Vagina (tissue), 2 donors: Measurements from ENCODE around the gene SLC25A1. TPM values are rescaled to one million over a fixed set of nuclear protein-coding genes. Genes with fewer than 3 reads are reported as not detected.

Experiments
- DNase-seq, 2 donors: peaks; one replicate each; pipeline ENCODE4 v3.0.0-alpha.2; 2017; ENCODE audit errors: extremely low spot score in 2 of 2
- H3K27ac ChIP-seq: fragments of 200-600 bp; sonication (generic); one replicate; pipeline ENCODE4 v1.5.1; 2019
- H3K27me3 ChIP-seq: fragments of 200-600 bp; sonication (generic); one replicate; pipeline ENCODE4 v1.5.1; 2019
- H3K36me3 ChIP-seq, 2 donors: fragments of 200-600 bp; sonication (generic); one replicate each; pipeline ENCODE4 v1.5.1; 2017 to 2019
- H3K4me1 ChIP-seq: fragments of 200-600 bp; sonication (generic); one replicate; pipeline ENCODE4 v1.5.1; 2019
- H3K4me3 ChIP-seq, 2 donors: fragments of 200-600 bp; sonication (generic); 1 replicate in 1 of 2; 2 replicates in 1 of 2; pipeline ENCODE4 v1.5.1; 2016 to 2019
- H3K9me3 ChIP-seq: fragments of 200-600 bp; sonication (generic); one replicate; pipeline ENCODE4 v1.5.1; 2019
- POLR2A ChIP-seq, 2 donors: fragments of 450-650 bp; IDR thresholded peaks; one replicate each; pipeline ENCODE4 v1.6.1; 2017; ENCODE audit warnings: antibody characterized with exemption in 2 of 2, mild to moderate bottlenecking in 2 of 2, moderate library complexity in 2 of 2
- POLR2AphosphoS5 ChIP-seq, 2 donors: sonication (generic); formaldehyde crosslinking; IDR thresholded peaks; one replicate each; pipeline ENCODE4 v1.9.0; 2017; ENCODE audit warnings: antibody characterized with exemption in 2 of 2, mild to moderate bottlenecking in 2 of 2, low read depth in 1 of 2; ENCODE audit not compliant: insufficient read depth in 1 of 2
- intact Hi-C: fragments of 100-400 bp; cut with DNase I; formaldehyde crosslinking; loops from one replicate; pipeline ENCODE4 v1.15.1; 2023
- total RNA-seq: library from RNA; depleted of rRNA; stranded (reverse); fragments of >200 nt; gene quantifications from one replicate; pipeline ENCODE4 v1.2.3, GENCODE V29; 2016
- TF ChIP-seq, protein P1 (sequence below), 3 experiments: fragments of 450-650 bp in 2 of 3; fragments of 200-600 bp in 1 of 3; sonication (generic) in 1 of 3; IDR thresholded peaks; one replicate each; pipeline ENCODE4 v1.5.1; 2017 to 2019; ENCODE audit warnings: antibody characterized with exemption in 3 of 3, mild to moderate bottlenecking in 2 of 3, moderate library complexity in 2 of 3

The SLC25A1 gene
- total RNA-seq, 1 donor from 2014 or later = 44.2 TPM

GRCh38 chr22:19172213-19173046 is 6.1 kb downstream of the SLC25A1 start:
- no peak for DNase-seq
- intact Hi-C loops = no loop called here
- H3K4me1 ChIP-seq = peaks cover 73% of the 10 kb centered on the region
- peak overlapping the region; percentile 93 to 100 for H3K4me3 ChIP-seq
- peak overlapping the region; percentile 87 for H3K27ac ChIP-seq
- no peaks in the 10 kb centered on the region for H3K27me3 ChIP-seq
- H3K36me3 ChIP-seq = no peaks in the 10 kb centered on the region
- no peaks in the 10 kb centered on the region for H3K9me3 ChIP-seq
- TF ChIP-seq POLR2A (IDR thresholded peaks at IDR 0.05) = no peak
- TF ChIP-seq, protein P1, sequence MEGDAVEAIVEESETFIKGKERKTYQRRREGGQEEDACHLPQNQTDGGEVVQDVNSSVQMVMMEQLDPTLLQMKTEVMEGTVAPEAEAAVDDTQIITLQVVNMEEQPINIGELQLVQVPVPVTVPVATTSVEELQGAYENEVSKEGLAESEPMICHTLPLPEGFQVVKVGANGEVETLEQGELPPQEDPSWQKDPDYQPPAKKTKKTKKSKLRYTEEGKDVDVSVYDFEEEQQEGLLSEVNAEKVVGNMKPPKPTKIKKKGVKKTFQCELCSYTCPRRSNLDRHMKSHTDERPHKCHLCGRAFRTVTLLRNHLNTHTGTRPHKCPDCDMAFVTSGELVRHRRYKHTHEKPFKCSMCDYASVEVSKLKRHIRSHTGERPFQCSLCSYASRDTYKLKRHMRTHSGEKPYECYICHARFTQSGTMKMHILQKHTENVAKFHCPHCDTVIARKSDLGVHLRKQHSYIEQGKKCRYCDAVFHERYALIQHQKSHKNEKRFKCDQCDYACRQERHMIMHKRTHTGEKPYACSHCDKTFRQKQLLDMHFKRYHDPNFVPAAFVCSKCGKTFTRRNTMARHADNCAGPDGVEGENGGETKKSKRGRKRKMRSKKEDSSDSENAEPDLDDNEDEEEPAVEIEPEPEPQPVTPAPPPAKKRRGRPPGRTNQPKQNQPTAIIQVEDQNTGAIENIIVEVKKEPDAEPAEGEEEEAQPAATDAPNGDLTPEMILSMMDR (IDR thresholded peaks at IDR 0.05) = no peak
- TF ChIP-seq POLR2AphosphoS5 (IDR thresholded peaks at IDR 0.05; ENCODE audit: insufficient read depth in 1 of 2, low read depth in 1 of 2) = no peak

GRCh38 chr22:19169947-19170318 is 8.6 kb downstream of the SLC25A1 start:
- H3K27me3 ChIP-seq = no peaks in the 10 kb centered on the region
- TF ChIP-seq, protein P1 (IDR thresholded peaks at IDR 0.05) = no peak
- no peak for TF ChIP-seq POLR2A (IDR thresholded peaks at IDR 0.05)
- H3K4me3 ChIP-seq = peak overlapping the region; percentile 28 to 45
- H3K9me3 ChIP-seq = no peaks in the 10 kb centered on the region
- no peaks in the 10 kb centered on the region for H3K36me3 ChIP-seq
- DNase-seq = no peak
- H3K27ac ChIP-seq = no peak overlapping the region
- intact Hi-C loops = no loop called here
- H3K4me1 ChIP-seq = peaks cover 54% of the 10 kb centered on the region

GRCh38 chr22:19169002-19169946 is 9.3 kb downstream of the SLC25A1 start:
- DNase-seq = no peak
- Histone ChIP-seq H3K36me3 (no peaks in the 10 kb centered on the region), H3K4me3 (peak overlapping the region; percentile 28 to 45), H3K27me3 (no peaks in the 10 kb centered on the region), H3K4me1 (peaks cover 47% of the 10 kb centered on the region), H3K27ac (no peak overlapping the region), H3K9me3 (no peaks in the 10 kb centered on the region)
- TF ChIP-seq POLR2A (IDR thresholded peaks at IDR 0.05) (no peak), POLR2AphosphoS5 (IDR thresholded peaks at IDR 0.05; ENCODE audit: insufficient read depth in 1 of 2, low read depth in 1 of 2) (no peak)
- TF ChIP-seq, protein P1 (IDR thresholded peaks at IDR 0.05) = no peak
- intact Hi-C loops = no loop called here

- TF ChIP-seq POLR2AphosphoS5 (IDR thresholded peaks at IDR 0.05; ENCODE audit: insufficient read depth in 1 of 2, low read depth in 1 of 2) = no peak
- no peak for TF ChIP-seq POLR2A (IDR thresholded peaks at IDR 0.05)
- TF ChIP-seq, protein P1 (IDR thresholded peaks at IDR 0.05) = no peak
- no peak for DNase-seq
- Histone ChIP-seq H3K36me3 (no peaks in the 10 kb centered on the region), H3K27ac (no peak overlapping the region), H3K4me3 (no peak overlapping the region), H3K9me3 (no peaks in the 10 kb centered on the region), H3K4me1 (peaks cover 37% of the 10 kb centered on the region), H3K27me3 (no peaks in the 10 kb centered on the region)
- intact Hi-C loops = no loop called here
Measured at GRCh38 chr22:19168088-19168890, 10.2 kb downstream of the SLC25A1 start.
